HEK293 (cell line): ENCODE measurements around the gene MRPS2.
A peak's percentile ranks its signal among the peaks of the same experiment; 100 is the strongest.

Experiments used
- BCL11A ChIP-seq: fragments of 450-650 bp; formaldehyde crosslinking; IDR thresholded peaks from 2 replicates; pipeline ENCODE4 v1.5.1; 2016; ENCODE audit warnings: low read depth, missing biosample characterization, missing genetic modification characterization
- GLI4 ChIP-seq: fragments of 450-650 bp; formaldehyde crosslinking; IDR thresholded peaks from 2 replicates; pipeline ENCODE4 v1.5.1; 2016; ENCODE audit warnings: missing biosample characterization, missing genetic modification characterization
- HOXD13 ChIP-seq: sonication (generic); formaldehyde crosslinking; IDR thresholded peaks from 2 replicates; pipeline ENCODE4 v1.8.0; 2022; ENCODE audit warnings: missing genetic modification reagents, borderline replicate concordance
- KLF10 ChIP-seq: fragments of 450-650 bp; IDR thresholded peaks from 2 replicates; pipeline ENCODE4 v1.5.1; 2018; ENCODE audit warnings: missing biosample characterization, mild to moderate bottlenecking, missing genetic modification characterization
- KLF17 ChIP-seq: fragments of 450-650 bp; formaldehyde crosslinking; IDR thresholded peaks from 2 replicates; pipeline ENCODE4 v1.5.1; 2016; ENCODE audit warnings: missing biosample characterization, missing genetic modification characterization
- KLF8 ChIP-seq: fragments of 450-650 bp; formaldehyde crosslinking; IDR thresholded peaks from 2 replicates; pipeline ENCODE4 v1.5.1; 2016; ENCODE audit warnings: missing biosample characterization, missing genetic modification characterization
- OSR2 ChIP-seq: fragments of 450-650 bp; formaldehyde crosslinking; IDR thresholded peaks from 2 replicates; pipeline ENCODE4 v1.5.1; 2016; ENCODE audit warnings: missing biosample characterization, missing genetic modification characterization
- PBX3 ChIP-seq: sonication (generic); formaldehyde crosslinking; IDR thresholded peaks from 2 replicates; pipeline ENCODE4 v1.8.1; 2022; ENCODE audit warnings: mild to moderate bottlenecking, moderate library complexity, missing genetic modification reagents
- PRDM4 ChIP-seq: fragments of 450-650 bp; formaldehyde crosslinking; IDR thresholded peaks from 2 replicates; pipeline ENCODE4 v1.5.1; 2017; ENCODE audit warnings: missing biosample characterization, missing genetic modification characterization
- PRDM6 ChIP-seq: fragments of 450-650 bp; formaldehyde crosslinking; IDR thresholded peaks from 2 replicates; pipeline ENCODE4 v1.5.1; 2017; ENCODE audit warnings: missing biosample characterization, missing genetic modification characterization
- REPIN1 ChIP-seq: fragments of 450-650 bp; formaldehyde crosslinking; IDR thresholded peaks from 2 replicates; pipeline ENCODE4 v1.5.1; 2017; ENCODE audit warnings: missing biosample characterization, missing genetic modification characterization, low read depth
- SALL2 ChIP-seq: fragments of 450-650 bp; formaldehyde crosslinking; IDR thresholded peaks from 2 replicates; pipeline ENCODE4 v1.5.0; 2017; ENCODE audit warnings: missing biosample characterization, mild to moderate bottlenecking, missing genetic modification characterization, borderline replicate concordance
- YY2 ChIP-seq: fragments of 450-650 bp; formaldehyde crosslinking; IDR thresholded peaks from 2 replicates; pipeline ENCODE4 v1.5.1; 2016; ENCODE audit warnings: missing biosample characterization, missing genetic modification characterization
- ZBTB17 ChIP-seq: fragments of 450-650 bp; formaldehyde crosslinking; IDR thresholded peaks from 2 replicates; pipeline ENCODE4 v1.5.1; 2016; ENCODE audit warnings: missing biosample characterization, missing genetic modification characterization
- ZBTB26 ChIP-seq: fragments of 450-650 bp; formaldehyde crosslinking; optimal IDR thresholded peaks from 2 replicates; pipeline ENCODE3; 2016; ENCODE audit warnings: missing biosample characterization, mild to moderate bottlenecking, missing genetic modification characterization
- ZBTB44 ChIP-seq: fragments of 450-650 bp; IDR thresholded peaks from 2 replicates; pipeline ENCODE4 v1.5.1; 2018; ENCODE audit warnings: missing biosample characterization, mild to moderate bottlenecking, missing genetic modification characterization
- ZFP37 ChIP-seq: fragments of 450-650 bp; formaldehyde crosslinking; IDR thresholded peaks from 2 replicates; pipeline ENCODE4 v1.5.1; 2016; ENCODE audit warnings: missing biosample characterization, missing genetic modification characterization
- ZNF10 ChIP-seq: fragments of 450-650 bp; formaldehyde crosslinking; IDR thresholded peaks from 2 replicates; pipeline ENCODE4 v1.5.1; 2017; ENCODE audit warnings: missing biosample characterization, missing genetic modification characterization
- ZNF16 ChIP-seq: fragments of 450-650 bp; formaldehyde crosslinking; IDR thresholded peaks from 2 replicates; pipeline ENCODE4 v1.5.1; 2016; ENCODE audit warnings: low read depth, missing biosample characterization, missing genetic modification characterization
- ZNF169 ChIP-seq: fragments of 450-650 bp; formaldehyde crosslinking; IDR thresholded peaks from 2 replicates; pipeline ENCODE4 v1.5.1; 2016; ENCODE audit warnings: missing biosample characterization, missing genetic modification characterization
- ZNF202 ChIP-seq: fragments of 450-650 bp; formaldehyde crosslinking; IDR thresholded peaks from 2 replicates; pipeline ENCODE4 v1.5.1; 2016; ENCODE audit warnings: missing biosample characterization, missing genetic modification characterization, borderline replicate concordance
- ZNF354C ChIP-seq: fragments of 450-650 bp; formaldehyde crosslinking; IDR thresholded peaks from 2 replicates; pipeline ENCODE4 v1.5.1; 2016; ENCODE audit warnings: missing biosample characterization, missing genetic modification characterization, low read depth, borderline replicate concordance
- ZNF362 ChIP-seq: fragments of 450-650 bp; formaldehyde crosslinking; IDR thresholded peaks from 2 replicates; pipeline ENCODE4 v1.5.1; 2016; ENCODE audit warnings: missing biosample characterization, missing genetic modification characterization
- ZNF366 ChIP-seq: fragments of 450-650 bp; formaldehyde crosslinking; conservative IDR thresholded peaks from 2 replicates; pipeline ENCODE4 v1.5.1; 2016; ENCODE audit warnings: missing biosample characterization, missing genetic modification characterization
- ZNF510 ChIP-seq: fragments of 450-650 bp; formaldehyde crosslinking; IDR thresholded peaks from 2 replicates; pipeline ENCODE4 v1.5.1; 2018; ENCODE audit warnings: mild to moderate bottlenecking, missing genetic modification characterization, missing biosample characterization; ENCODE audit not compliant: insufficient replicate concordance
- ZNF654 ChIP-seq: fragments of 450-650 bp; formaldehyde crosslinking; IDR thresholded peaks from 2 replicates; pipeline ENCODE4 v1.5.1; 2016; ENCODE audit warnings: low read depth, missing biosample characterization, missing genetic modification characterization
- ZNF677 ChIP-seq: fragments of 450-650 bp; IDR thresholded peaks from 2 replicates; pipeline ENCODE4 v1.5.0; 2018; ENCODE audit warnings: missing biosample characterization, mild to moderate bottlenecking, missing genetic modification characterization, moderate library complexity
- ZNF76 ChIP-seq: fragments of 450-650 bp; formaldehyde crosslinking; IDR thresholded peaks from 2 replicates; pipeline ENCODE4; 2016; ENCODE audit warnings: low read depth, missing biosample characterization, missing genetic modification characterization, borderline replicate concordance
- ZSCAN23 ChIP-seq: fragments of 450-650 bp; formaldehyde crosslinking; IDR thresholded peaks from 2 replicates; pipeline ENCODE4 v1.5.1; 2016; ENCODE audit warnings: missing biosample characterization, missing genetic modification characterization

The MRPS2 gene

GRCh38 chr9:135500525-135501260 is at the start of gene MRPS2 (continued):
- TF ChIP-seq ZNF354C (tag by site-specific recombination) (no peak), ZNF362 (tag by site-specific recombination) (no peak), HOXD13 (CRISPR knock-in tag) (no peak), ZFP37 (tag by site-specific recombination) (0 out of 2 replicates have a peak, but pooled peaks have one; percentile 50), ZNF169 (tag by site-specific recombination) (no peak), ZNF510 (no peak), PBX3 (CRISPR knock-in tag) (peak; percentile 86), ZNF202 (tag by site-specific recombination) (no peak), PRDM6 (tag by site-specific recombination) (no peak), ZBTB17 (peak; percentile 71), SALL2 (tag by site-specific recombination) (peak; percentile 35; the same call in 1 of the 2 replicates), ZNF10 (tag by site-specific recombination) (no peak), ZNF654 (tag by site-specific recombination) (no peak), ZBTB26 (peak; percentile 99), REPIN1 (tag by site-specific recombination) (no peak), ZNF76 (peak; percentile 79; the same call in 1 of the 2 replicates), YY2 (peak; percentile 95), OSR2 (no peak), ZNF366 (no peak), KLF17 (peak; percentile 69; the same call in 1 of the 2 replicates), KLF8 (tag by site-specific recombination) (peak; percentile 86), ZSCAN23 (no peak), KLF10 (no peak), ZNF677 (tag by site-specific recombination) (no peak), BCL11A (peak; percentile 39; the same call in 1 of the 2 replicates), PRDM4 (tag by site-specific recombination) (0 out of 2 replicates have a peak, but pooled peaks have one; percentile 43), ZBTB44 (tag by site-specific recombination) (no peak), ZNF16 (tag by site-specific recombination) (no peak), GLI4 (tag by site-specific recombination) (peak; percentile 7; the same call in 1 of the 2 replicates)
